Right lobe of liver (tissue), 5 donors: Measurements from ENCODE around the gene THRA. TPM values are rescaled to one million over a fixed set of nuclear protein-coding genes. Genes with fewer than 3 reads are reported as not detected.

Experiments
- microRNA-seq, 2 donors: library from miRNA; unstranded; fragments of <30 nt; microRNA quantifications; one replicate each; pipeline ENCODE4, GENCODE V29; 2019 to 2020
- small RNA-seq, 2 experiments: library from RNA; depleted of rRNA; stranded (forward); fragments of <200 nt; gene quantifications; one replicate each; pipeline ENCODE3, GENCODE V24; 2016
- total RNA-seq, 6 experiments: library from RNA; depleted of rRNA in 2 of 6; stranded (reverse); fragments of >200 nt in 2 of 6; fragmentation: NEBNext Ultra II Directional in 3 of 6; extraction: Animal tissue kit (Norgen Biotek cat#: 25700) in 3 of 6; gene quantifications; one replicate each; pipeline versions ENCODE4 v1.1.0 to v1.2.4, GENCODE V29; 2016 to 2023
- donor health status: DM: no; HTN: no; CAD: no.
- donor health status: DM: no; HTN: no; CAD: no.
- donor health status: DM: no; HTN: yes; CAD: no.
- donor health status: DM: no; HTN: yes; CAD: no.

THRA gene
- total RNA-seq, 6 experiments from 2014 or later, result 3.7 to 9.4 (median 7.7) TPM

Small RNA genes lying within 50 kb of the gene (microRNA-seq; reads per million reads assigned to microRNA genes)
- 0 reads per million in 2 donors for gene MIR6884

Small RNA genes lying within 50 kb of the gene (small RNA-seq; reads per million reads assigned to genes)
- gene SNORD124, result 1,796 to 1,936 reads per million in 2 experiments

Other genes starting within 250 kb of the THRA start
- 1 to 10 TPM in 3 of 6 experiments, under 1 TPM in 3; 0.22 to 1.9 (median 0.92) TPM for gene IKZF3, start 198.7 kb upstream of the THRA start, total RNA-seq
- gene ZPBP2, start 194.8 kb upstream of the THRA start, total RNA-seq, result not detected
- 10 to 100 TPM in 3 of 6 experiments, 1 to 10 TPM in 3; 4.7 to 40.8 (median 18.8) TPM for gene GSDMB, start 144.3 kb upstream of the THRA start, total RNA-seq
- 100 to 1,000 TPM; 105 to 174 (median 128) TPM for gene ORMDL3, start 135.4 kb upstream of the THRA start, total RNA-seq
- not detected for gene LRRC3C, start 135.2 kb upstream of the THRA start, total RNA-seq
- gene GSDMA, start 100.0 kb upstream of the THRA start, total RNA-seq, result under 1 TPM in 2 of 6 experiments, not detected in 4; 0.42 to 0.99 TPM
- gene PSMD3, start 82.2 kb upstream of the THRA start, total RNA-seq, result 10 to 100 TPM; 58.3 to 85.3 (median 67.4) TPM
- under 1 TPM in 1 of 6 experiments, not detected in 5; 0.31 TPM for gene CSF3, start 47.5 kb upstream of the THRA start, total RNA-seq
- 10 to 100 TPM; 29.0 to 38.2 (median 35.9) TPM for gene MED24, start 8.6 kb upstream of the THRA start, total RNA-seq
- gene NR1D1, start 37.6 kb downstream of the THRA start, total RNA-seq, result 10 to 100 TPM in 4 of 6 experiments, 1 to 10 TPM in 2; 6.9 to 29.8 (median 16.0) TPM
- gene MSL1, start 59.0 kb downstream of the THRA start, total RNA-seq, result 10 to 100 TPM; 31.1 to 43.8 (median 36.0) TPM
- gene CASC3, start 77.6 kb downstream of the THRA start, total RNA-seq, result 10 to 100 TPM; 19.6 to 31.5 (median 25.9) TPM
- 10 to 100 TPM in 1 of 6 experiments, 1 to 10 TPM in 5; 1.4 to 16.5 (median 4.4) TPM for gene RAPGEFL1, start 114.5 kb downstream of the THRA start, total RNA-seq
- 10 to 100 TPM in 2 of 6 experiments, 1 to 10 TPM in 4; 7.0 to 12.1 (median 9.0) TPM for gene WIPF2, start 156.3 kb downstream of the THRA start, total RNA-seq
- 1 to 10 TPM in 5 of 6 experiments, under 1 TPM in 1; 0.42 to 9.1 (median 3.1) TPM for gene CDC6, start 224.9 kb downstream of the THRA start, total RNA-seq
- gene RARA, start 246.2 kb downstream of the THRA start, total RNA-seq, result 10 to 100 TPM; 17.7 to 41.9 (median 22.9) TPM